NCI-H146 (cell line): ENCODE measurements around the gene MBNL2.

Experiments used
- DNase-seq: peaks from one replicate; lab custom pipeline; 2025; lab: John Stamatoyannopoulos, UW

Gene MBNL2

GRCh38 chr13:97327506-97328221 lies 105.5 kb downstream of the MBNL2 start:
- no peak for DNase-seq

DNA sequence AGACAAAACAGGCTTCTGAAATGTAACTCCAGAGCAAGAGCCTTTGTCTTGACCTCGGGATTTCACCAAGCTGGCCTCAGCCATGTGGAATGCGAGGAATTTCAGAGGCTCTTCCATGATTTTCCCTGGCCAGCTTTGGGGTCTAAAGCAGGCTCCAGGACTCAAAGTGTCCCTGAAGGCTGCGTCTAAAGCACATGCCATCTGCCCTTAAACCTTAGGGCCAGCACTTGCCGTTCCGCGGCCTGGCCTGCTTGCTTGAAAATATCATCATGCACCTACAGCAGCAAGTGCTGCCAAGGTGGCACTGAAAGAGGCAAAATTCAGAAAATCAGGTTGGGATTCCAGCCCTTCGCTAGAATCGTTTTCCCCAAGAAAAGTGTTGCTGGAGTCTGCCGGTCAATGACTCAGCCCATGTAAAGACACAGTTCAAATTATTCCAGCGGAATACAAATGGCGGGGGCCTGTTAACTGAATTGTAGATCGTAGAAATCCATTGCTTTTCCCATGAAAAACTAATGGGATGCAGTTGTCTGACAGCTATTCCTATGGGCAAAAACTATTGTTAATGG lies 106.2 kb downstream of the MBNL2 start:
- DNase-seq = no peak

DNA sequence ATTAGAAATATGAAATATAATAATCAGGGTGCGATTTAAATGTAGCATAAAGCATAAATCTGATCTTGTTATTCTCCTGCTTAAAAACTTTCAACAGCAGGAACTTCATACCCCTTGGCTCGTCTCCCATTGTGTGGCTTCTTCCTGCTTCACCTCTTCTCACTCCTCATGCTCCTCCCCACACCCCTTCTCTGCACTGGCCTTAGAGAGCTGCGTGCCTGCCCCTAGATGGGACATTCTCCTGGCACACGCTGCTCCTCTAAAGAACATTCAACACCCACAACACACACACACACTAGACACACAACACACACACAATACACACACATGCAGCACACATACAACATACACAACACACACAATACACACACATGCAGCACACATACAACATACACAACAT lies 107.2 kb downstream of the MBNL2 start:
- DNase-seq = no peak

DNA sequence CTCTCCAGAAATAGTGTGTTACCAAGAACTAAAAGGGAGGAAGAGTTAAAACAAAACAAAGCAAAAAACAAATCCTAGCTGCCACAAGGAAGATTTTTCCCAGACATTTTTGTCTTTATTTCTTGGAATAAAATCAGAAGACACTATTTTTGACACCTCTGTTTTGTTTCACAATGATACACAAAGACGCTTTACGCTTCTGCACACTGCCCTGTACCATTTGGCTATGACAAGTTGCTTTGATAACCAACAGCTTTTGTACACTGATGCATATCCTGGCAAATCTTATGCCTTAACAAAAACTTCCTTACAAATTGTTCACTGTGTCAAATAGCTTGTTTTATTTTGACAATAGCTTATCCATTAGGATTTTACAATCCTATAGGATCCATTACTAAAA lies 108.3 kb downstream of the MBNL2 start:
- no peak for DNase-seq

GRCh38 chr13:97332742-97333141 lies 110.6 kb downstream of the MBNL2 start:
- no peak for DNase-seq

- DNase-seq = no peak
Observed at GRCh38 chr13:97333983-97334382, 111.8 kb downstream of the MBNL2 start.

DNA sequence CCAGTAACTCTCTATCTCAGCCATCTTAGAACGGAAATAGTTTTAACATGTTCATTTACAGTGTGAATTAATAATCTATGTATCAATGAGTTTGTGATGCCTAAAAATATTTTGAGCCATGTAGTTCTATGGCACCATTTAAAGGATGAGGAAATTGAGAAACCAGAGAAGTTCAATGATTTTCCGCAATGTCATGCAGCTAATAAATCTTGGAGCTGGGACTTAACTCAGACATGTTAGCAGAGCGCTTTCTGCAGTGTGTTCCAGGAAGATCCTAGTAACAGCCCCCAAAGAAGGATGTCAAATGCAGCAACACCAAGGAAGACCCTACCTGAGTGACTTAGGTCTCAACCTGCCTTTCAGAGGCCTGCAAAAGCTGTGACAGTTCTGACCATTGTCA lies 112.6 kb downstream of the MBNL2 start:
- no peak for DNase-seq

DNA sequence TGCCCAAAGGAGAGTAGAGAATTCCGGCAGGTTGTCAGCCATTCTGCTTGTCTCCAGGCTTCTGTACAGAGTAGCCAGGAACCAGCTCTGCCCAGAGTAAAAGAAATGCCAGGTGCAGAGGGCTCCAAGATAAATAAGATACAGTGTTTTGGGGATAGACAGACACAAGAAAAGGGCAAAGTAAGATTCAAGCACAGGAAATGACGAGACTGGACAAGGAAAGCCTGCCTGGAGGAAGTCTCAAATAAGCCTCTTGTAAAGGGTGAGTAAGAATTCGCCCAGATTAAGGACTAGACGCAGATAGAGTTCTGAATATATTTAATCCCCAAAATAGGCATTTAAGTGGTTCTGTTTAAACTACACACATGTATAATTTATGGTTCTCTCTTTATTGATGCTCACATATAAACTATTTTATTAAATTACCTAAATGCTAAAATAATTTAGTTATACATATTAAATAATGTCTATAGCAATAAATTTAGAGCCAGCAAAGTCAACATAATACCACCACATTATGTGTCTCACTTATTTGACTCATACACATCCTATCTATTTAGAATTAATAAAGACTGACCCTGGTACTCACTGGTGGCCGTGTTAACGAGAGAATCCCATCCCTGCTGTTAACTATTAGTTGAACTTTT lies 113.5 kb downstream of the MBNL2 start:
- DNase-seq = no peak

- DNase-seq = no peak
Observed at GRCh38 chr13:97337985-97338499, 115.9 kb downstream of the MBNL2 start.

DNA sequence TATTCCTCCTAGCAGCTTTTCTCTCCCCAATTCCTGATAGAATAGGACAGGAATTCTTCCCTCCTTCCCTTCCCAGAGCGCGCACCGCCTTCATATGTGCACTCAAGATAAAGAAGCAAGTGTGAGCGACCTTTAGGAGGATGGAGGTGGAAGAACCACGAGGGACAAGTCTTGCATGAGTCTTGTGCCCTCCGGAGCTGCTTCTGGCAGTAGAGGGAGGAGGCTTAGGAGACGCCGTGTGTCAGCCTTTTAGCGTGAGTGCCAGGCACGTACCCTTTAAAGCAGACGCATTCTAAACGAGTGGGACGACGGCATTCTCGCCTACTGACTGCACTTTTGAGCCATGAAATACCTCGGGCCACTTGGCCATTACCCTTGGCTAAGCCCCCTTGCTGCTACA lies 116.4 kb downstream of the MBNL2 start:
- no peak for DNase-seq

DNA sequence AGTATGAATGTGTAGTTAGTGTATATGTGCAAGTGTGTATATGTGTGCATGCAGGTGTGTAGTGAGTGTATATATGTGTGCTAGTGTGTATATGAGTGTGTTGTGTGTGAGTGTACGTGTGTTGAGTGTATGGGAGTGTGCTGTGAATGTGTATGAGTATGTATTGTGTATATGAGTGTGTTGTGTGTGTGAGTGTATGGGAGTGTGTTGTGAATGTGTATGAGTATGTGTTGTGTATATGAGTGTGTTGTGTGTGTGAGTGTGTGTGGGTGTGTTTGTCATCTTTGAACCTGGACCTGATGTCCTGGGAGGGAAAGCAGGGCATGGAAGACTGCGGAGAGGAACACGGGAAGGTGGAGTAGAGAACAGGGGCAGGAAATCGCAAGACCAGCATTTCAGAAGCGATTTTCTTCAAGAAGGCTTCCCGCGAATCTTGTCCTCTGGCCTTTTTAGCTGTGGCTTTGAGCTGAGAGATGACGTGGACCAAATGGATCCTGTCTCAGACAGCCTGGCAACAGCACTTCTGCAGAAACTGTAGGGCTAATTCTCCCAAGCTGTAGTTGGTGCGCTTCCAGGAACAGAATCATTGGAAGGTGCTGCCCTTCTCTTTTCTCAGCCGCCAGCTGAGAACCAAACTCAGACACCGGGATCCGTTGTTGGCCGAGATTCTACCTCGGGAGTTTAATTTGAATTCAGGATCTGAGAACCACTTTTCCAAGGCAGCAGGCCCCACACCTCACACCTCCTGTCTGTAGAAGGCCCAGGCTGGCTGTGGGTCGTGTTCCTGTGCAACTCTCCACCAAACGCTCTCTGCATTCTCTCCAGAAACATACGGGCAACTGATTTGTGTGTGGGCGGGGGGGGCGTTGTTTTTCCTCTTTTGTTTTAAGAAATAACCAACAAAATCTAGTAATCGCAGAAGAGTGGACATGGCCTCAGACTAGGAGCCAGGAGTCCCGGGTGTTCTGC lies 117.2 kb downstream of the MBNL2 start:
- no peak for DNase-seq

DNA sequence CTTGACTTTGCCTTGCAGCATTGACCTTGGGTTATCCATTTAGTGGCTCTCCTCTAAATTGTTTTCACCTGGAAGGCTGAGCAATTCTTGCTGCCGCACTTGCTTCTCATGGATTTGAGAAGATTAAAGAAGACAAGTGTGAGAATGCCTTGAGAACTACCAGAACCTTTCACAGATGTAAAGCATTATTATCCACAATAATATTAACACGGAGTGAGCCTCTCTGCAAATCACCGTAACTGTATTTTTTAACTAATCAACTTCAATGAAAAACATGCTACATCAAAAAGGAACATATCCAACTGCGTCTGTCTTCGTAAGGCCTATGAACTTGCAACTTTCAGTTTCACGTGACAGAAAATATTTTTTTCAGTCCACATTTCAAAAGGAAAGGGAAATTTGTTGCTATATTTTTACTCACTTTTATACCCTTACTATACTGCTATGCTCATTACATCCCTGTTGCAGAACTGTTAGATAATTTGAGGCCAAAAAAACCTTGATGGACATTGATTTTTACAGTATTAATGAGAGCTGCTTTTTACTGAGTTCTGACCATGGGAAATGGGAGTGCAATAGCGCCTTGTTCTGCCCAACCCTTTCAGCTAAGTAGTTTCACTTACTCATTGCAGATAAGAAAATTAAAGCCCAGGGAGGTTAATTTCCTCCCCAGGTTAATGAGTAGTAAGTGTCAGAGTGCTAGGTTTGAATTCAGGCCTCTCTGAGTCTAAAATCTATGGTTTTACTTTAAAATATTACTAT lies 118.0 kb downstream of the MBNL2 start:
- DNase-seq = no peak

DNA sequence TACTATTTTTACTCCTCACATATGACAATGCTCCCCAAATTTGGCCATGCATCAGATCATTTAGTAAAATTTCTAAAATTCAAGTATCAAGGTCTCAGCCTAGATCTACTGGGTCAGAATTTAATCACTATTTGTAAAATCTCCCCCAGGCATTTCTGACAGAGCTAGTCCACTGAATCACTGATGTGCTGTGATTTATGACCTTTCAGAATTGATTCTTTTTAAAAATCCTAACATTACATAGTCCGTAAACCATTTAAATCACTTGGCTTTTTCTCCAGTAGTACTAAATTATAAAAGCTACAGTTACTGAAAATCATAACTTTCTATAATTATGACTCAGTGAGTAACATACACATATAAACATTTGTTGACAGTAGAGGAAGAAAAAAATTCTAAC lies 119.0 kb downstream of the MBNL2 start:
- DNase-seq = no peak

DNA sequence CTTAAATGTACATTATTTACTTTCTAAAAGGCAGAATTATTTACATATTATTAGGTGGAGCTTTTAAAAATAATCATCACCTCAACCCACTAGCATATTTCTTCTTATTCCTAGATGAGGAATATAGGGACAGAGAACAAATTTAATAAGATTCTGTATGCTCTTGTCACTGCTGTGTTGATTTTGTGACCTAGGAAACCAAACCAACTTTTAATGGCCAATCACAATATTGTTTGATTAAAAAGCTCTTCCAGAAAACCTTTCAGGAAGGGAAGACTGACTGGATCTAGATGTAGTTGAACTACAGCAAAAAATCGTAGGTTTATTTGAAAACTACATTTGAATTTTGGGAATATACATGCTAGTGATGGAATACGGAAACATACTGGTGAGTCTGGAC lies 120.0 kb downstream of the MBNL2 start:
- DNase-seq = no peak

- DNase-seq = no peak
Observed at GRCh38 chr13:97342936-97343335, 120.8 kb downstream of the MBNL2 start.

DNA sequence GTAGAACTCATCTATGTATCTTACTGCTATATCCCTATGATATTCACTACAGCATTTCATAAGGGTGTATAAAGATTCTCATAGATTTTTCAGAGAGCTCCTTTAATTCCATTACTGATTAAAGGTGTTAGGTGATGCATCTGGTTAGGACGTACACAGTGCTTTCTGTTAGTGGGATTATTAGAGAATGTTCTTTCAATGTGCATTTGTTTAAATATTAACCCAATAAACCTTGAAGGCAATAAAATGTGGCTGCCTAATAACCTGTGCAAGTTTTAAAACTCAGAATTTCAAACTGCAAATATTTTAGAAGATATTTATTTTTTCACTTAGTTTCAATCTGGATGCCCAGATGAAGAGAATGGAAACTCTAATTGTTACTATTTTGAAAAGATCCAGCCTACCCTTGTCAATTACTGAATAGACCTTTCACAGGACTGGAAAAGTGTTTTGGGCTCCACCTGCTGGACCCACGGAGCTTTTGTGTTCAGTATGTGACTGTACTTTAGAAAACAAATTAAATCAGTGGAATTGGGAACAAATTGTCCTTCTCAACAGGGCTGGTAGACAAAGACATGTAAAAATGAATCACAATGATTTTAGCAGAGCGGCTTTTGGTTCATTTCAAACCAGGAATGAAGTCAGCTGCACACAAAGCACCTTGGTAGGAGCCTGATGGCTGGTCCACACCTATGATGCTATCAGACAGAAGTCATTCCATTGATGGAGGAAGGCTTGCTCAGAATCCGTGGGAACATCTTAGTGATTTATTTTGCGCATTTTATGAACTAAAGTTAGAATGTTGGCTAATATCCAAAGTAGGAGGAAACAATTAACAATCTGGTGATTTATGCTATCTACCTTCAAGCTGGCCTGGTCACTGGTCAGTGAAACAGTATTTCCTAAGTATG lies 122.4 kb downstream of the MBNL2 start:
- DNase-seq = peak; percentile 35

DNA sequence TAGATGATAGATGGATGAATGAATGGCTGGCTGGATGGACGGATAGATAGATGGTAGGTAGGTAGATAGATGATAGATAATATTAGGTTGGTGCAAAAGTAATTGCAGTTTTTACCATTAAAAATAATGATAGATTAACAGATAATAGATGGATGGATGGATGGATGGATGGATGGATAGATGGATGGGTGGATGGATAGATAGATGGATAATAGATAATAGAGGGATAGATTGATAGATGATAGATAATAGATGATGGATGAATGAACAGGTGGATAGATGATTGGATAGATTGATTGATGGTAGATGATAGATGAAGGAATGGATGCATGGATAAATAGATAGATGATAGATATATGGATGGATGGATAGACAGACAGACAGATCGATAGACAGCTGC lies 124.0 kb downstream of the MBNL2 start:
- DNase-seq = no peak

GRCh38 chr13:97346561-97347254 lies 124.6 kb downstream of the MBNL2 start:
- no peak for DNase-seq

GRCh38 chr13:97347255-97347932 lies 125.3 kb downstream of the MBNL2 start:
- DNase-seq = no peak
